GM13976 (cell line): ENCODE data around the gene OVCA2.

Experiments used
- DNase-seq: peaks from one replicate; pipeline ENCODE4 v3.0.0; 2012; ENCODE audit warnings: low spot score
- CTCF ChIP-seq: IDR thresholded peaks from 2 replicates; pipeline ENCODE4 v1.5.1; 2012; ENCODE audit warnings: borderline replicate concordance, mild to moderate bottlenecking; ENCODE audit not compliant: insufficient read depth; ENCODE audit errors: extremely low read depth, missing control alignments, control extremely low read depth
- in situ Hi-C: fragments of 300-500 bp; cut with MboI; formaldehyde crosslinking; loops from one replicate; pipeline ENCODE4 v1.12.0; 2022; ENCODE audit warnings: low sequenced_read_pairs, mixed read lengths, inconsistent platforms; ENCODE audit not compliant: unreplicated experiment

Gene OVCA2

DNA sequence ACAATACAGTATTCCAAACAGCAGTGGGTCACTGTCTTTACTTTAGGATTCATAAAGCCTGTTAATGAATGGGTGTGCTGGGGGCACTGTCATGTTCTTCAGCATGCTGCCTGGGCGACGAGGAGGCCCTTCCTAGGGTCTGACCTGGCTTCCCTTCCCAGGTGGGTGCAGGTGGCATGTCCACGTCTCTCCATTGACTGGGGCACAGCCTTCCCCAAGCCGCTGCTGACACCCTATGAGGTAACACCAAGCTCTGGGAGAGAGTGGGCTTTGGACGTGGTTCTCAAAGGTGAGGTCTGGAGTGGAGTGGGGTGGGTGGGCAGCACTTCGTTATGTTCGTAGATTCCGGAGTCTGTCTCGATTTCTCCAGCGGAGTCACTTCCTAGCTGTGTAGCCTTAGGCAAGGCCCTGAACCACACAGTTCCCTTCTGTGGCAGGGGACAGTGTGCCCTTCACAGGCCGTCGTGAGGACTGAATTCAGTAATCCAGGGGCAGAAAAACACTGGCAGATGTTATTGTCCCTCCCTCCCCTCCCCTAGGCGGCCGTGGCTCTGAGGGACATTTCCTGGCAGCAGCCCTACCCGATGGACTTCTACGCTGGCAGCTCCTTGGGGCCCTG, 771 bp upstream of the OVCA2 start:
- no peak for DNase-seq
- TF ChIP-seq CTCF = no peak
- in situ Hi-C loops = loop anchor here (25.0 kb wide), 1 partner anchor 329 kb away; the partner anchor contains the start of genes TLCD2 and WDR81

GRCh38 chr17:2042390-2042847, 597 bp downstream of the OVCA2 start:
- in situ Hi-C loops = loop anchor here (25.0 kb wide), 1 partner anchor 330 kb away; the partner anchor contains the start of genes TLCD2 and WDR81
- DNase-seq = no peak
- TF ChIP-seq CTCF = no peak

DNA sequence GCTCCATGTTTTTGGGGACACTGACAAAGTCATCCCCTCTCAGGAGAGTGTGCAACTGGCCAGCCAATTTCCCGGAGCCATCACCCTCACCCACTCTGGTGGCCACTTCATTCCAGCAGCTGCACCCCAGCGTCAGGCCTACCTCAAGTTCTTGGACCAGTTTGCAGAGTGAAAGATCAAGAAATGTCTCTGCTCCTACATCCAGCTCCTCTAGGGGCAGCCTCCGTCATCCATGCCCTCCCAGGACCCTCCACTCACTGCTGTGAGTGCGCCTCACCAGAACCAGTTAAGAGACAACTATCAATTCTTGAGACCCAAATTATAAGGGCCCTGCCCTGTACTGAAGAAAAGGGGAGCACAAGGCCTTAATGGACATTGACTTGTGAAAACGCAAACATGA, 1.1 kb downstream of the OVCA2 start:
- in situ Hi-C loops = loop anchor here (25.0 kb wide), 1 partner anchor 331 kb away; the partner anchor contains the start of genes TLCD2 and WDR81
- no peak for DNase-seq
- no peak for TF ChIP-seq CTCF

DNA sequence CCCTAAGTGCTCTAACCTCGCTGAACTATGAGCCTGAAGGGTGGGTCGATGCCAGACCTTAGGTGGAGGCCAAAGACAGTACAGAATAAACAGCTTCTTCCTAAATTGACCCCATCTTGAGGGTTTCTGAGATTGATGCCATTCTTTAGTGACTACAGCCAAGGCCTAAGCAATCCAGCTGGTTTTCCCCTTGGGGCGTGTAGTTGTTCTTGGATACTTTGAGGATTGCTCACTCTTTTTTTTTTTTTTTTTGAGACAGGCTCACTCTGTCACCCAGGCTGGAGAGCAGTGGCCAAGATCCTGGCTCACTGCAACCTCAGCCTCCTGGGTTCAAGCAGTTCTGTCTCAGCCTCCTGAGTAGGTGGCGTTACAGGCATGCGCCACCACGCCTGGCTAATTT, 2.0 kb downstream of the OVCA2 start:
- no peak for TF ChIP-seq CTCF
- DNase-seq = no peak
- in situ Hi-C loops = loop anchor here (25.0 kb wide), 1 partner anchor 331 kb away; the partner anchor contains the start of genes TLCD2 and WDR81

- no peak for TF ChIP-seq CTCF
- no peak for DNase-seq
- in situ Hi-C loops = loop anchor here (25.0 kb wide), 1 partner anchor 332 kb away; the partner anchor contains the start of genes TLCD2 and WDR81
These were observed 2.6 kb downstream of the OVCA2 start for GRCh38 chr17:2044263-2044894.

DNA sequence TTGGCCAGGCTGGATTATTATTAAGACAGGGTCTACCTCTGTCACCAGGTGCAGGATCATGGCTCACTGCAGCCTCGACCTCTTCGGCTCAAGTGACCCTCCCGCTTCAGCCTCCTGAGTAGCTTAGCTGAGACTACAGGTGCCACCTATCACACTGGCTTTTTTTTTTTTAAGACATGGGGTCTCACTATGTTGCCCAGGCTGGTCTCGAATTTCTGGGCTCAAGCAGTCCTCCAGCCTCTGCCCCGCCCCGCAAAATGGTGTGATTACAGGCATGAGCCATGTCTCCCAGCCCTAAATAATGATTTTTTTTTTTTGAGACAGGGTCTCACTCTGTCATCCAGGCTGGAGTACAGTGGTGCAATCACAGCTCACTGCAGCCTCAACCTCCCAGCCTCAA, 5.8 kb downstream of the OVCA2 start:
- no peak for DNase-seq
- in situ Hi-C loops = loop anchor here (25.0 kb wide), 1 partner anchor 335 kb away; the partner anchor contains the start of genes TLCD2 and WDR81
- no peak for TF ChIP-seq CTCF
